Raji (cell line): ENCODE measurements around the gene SUPT5H.

Source experiments
- POLR2A ChIP-seq: IDR thresholded peaks from 2 replicates; pipeline ENCODE4 v1.6.1; 2011; ENCODE audit warnings: low read depth, low read length, control low read depth; ENCODE audit not compliant: insufficient read depth

The SUPT5H gene

GRCh38 chr19:39430675-39431593, 14.4 kb upstream of the SUPT5H start:
- TF ChIP-seq POLR2A, result peak; percentile 55; the same call in 1 of the 2 replicates

- no peak for TF ChIP-seq POLR2A
Measured at GRCh38 chr19:39432677-39433025, 12.7 kb upstream of the SUPT5H start.

- no peak; the same call in 1 of the 2 replicates for TF ChIP-seq POLR2A
Measured at GRCh38 chr19:39433480-39434079, 11.8 kb upstream of the SUPT5H start.

- TF ChIP-seq POLR2A, result no peak
Measured at GRCh38 chr19:39434123-39435076, 11.0 kb upstream of the SUPT5H start.

- TF ChIP-seq POLR2A, result peak; percentile 97
Measured at GRCh38 chr19:39435499-39436349, 9.7 kb upstream of the SUPT5H start, which contains the start of gene RPS16. Gene RPS16, minus strand, starts transcription at chr19:39435949. Its CDS starts 54 bp downstream, at chr19:39435895.

- no peak for TF ChIP-seq POLR2A
Measured at GRCh38 chr19:39436350-39436716, 9.0 kb upstream of the SUPT5H start.

GRCh38 chr19:39438270-39438934, 7.0 kb upstream of the SUPT5H start:
- no peak for TF ChIP-seq POLR2A

GRCh38 chr19:39444598-39445195, 685 bp upstream of the SUPT5H start:
- TF ChIP-seq POLR2A, result no peak

GRCh38 chr19:39446365-39447084, 1.1 kb downstream of the SUPT5H start:
- TF ChIP-seq POLR2A, result no peak

GRCh38 chr19:39448271-39448670, 2.9 kb downstream of the SUPT5H start:
- no peak for TF ChIP-seq POLR2A

GRCh38 chr19:39449116-39449797, 3.9 kb downstream of the SUPT5H start:
- no peak for TF ChIP-seq POLR2A

- no peak for TF ChIP-seq POLR2A
Measured at GRCh38 chr19:39463403-39463802, 18.0 kb downstream of the SUPT5H start.
